T-helper 1 cell treated with Interleukin-12 subunit alpha and Interleukin-12 subunit beta and Interleukin-4 antibody, amounts not matched to agents 30 μg/mL and 1 μg/mL, for 36 hours (primary cell): ENCODE results near the gene SAP30.
A peak's percentile ranks its signal among the peaks of the same experiment; 100 is the strongest.

Experiments used
- H3K27ac Mint-ChIP-seq: one replicate; pipeline ENCODE4 v1.8.0; 2021; ENCODE audit warnings: mild to moderate bottlenecking, mixed read lengths
- H3K27me3 Mint-ChIP-seq: one replicate; pipeline ENCODE4 v1.8.0; 2021; ENCODE audit warnings: low read depth, mixed read lengths
- H3K36me3 Mint-ChIP-seq: one replicate; pipeline ENCODE4 v1.8.0; 2021; ENCODE audit warnings: low read depth, mixed read lengths
- H3K4me1 Mint-ChIP-seq: one replicate; pipeline ENCODE4 v1.8.0; 2021; ENCODE audit warnings: low read depth, mixed read lengths
- H3K4me3 Mint-ChIP-seq: one replicate; pipeline ENCODE4 v1.8.0; 2021; ENCODE audit warnings: mild to moderate bottlenecking, moderate library complexity, mixed read lengths
- H3K9me3 Mint-ChIP-seq: one replicate; pipeline ENCODE4 v1.8.0; 2021; ENCODE audit warnings: mixed read lengths

SAP30 gene

DNA sequence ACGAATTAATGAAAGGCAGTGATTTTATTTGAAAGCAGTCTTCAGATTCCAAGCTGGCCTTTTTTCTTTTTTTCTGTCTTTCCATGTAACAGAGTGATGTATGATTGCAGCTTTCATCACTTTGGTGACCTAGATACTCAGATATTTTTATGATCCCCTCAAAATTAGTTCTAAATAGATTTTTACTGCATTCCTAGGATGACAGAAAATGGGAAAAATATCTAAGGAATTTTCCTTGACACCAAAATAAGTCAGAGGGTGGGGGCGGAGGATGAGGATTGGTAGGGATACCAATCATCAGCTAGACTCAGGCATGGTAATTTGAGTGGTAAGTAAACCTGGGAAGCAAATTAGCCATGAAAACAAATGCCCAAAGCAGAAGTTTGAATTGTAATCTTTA lies 24.7 kb upstream of the SAP30 start:
- H3K27me3 Mint-ChIP-seq = peaks cover 52% of the 10 kb centered on the region
- no peak overlapping the region for H3K4me3 Mint-ChIP-seq
- H3K4me1 Mint-ChIP-seq = peaks cover 4% of the 10 kb centered on the region
- no peak overlapping the region for H3K27ac Mint-ChIP-seq
- peaks cover 3% of the 10 kb centered on the region for H3K36me3 Mint-ChIP-seq
- no peaks in the 10 kb centered on the region for H3K9me3 Mint-ChIP-seq

GRCh38 chr4:173347467-173347866 lies 23.3 kb upstream of the SAP30 start:
- Mint-ChIP-seq H3K9me3 (no peaks in the 10 kb centered on the region), H3K4me3 (no peak overlapping the region), H3K27ac (no peak overlapping the region), H3K4me1 (peaks cover 4% of the 10 kb centered on the region), H3K36me3 (peaks cover 3% of the 10 kb centered on the region), H3K27me3 (peaks cover 46% of the 10 kb centered on the region)

- Mint-ChIP-seq H3K9me3 (peaks cover 3% of the 10 kb centered on the region), H3K4me1 (peaks cover 4% of the 10 kb centered on the region), H3K4me3 (no peak overlapping the region), H3K27ac (no peak overlapping the region), H3K36me3 (peaks cover 2% of the 10 kb centered on the region), H3K27me3 (peaks cover 17% of the 10 kb centered on the region)
These were observed 12.8 kb upstream of the SAP30 start for GRCh38 chr4:173357939-173358338.

DNA sequence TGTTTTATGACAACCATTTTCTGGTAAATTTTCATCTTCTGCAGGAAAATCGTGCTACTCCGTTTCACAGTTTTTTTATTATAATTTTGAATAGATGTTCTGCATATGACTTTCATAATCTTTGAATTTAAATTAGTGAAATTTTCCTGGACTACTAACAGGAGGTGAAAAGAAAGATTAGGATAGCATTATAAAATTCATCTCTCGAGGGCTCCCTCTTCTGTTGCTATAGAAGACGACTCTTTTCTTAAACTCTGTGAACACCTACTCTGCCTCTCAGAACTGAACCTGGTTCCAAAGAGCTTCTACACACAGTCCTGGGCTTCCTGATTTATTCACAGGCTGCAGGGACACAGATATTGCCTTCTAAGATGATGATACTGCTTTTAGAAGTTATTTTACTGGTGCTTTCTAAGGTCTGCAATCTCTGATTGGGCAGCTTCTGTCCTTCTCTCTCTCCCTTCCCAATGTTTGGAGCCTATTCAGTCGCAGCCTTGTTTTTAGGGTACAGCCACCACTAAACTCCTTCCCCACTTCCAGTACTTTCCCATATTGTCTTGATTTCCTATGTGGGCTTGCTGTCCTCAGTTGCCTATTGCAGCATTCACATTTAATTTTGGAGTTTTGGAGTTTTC lies 10.1 kb upstream of the SAP30 start:
- H3K36me3 Mint-ChIP-seq = peaks cover 5% of the 10 kb centered on the region
- peaks cover 4% of the 10 kb centered on the region for H3K27me3 Mint-ChIP-seq
- H3K27ac Mint-ChIP-seq = no peak overlapping the region
- peaks cover 12% of the 10 kb centered on the region for H3K4me1 Mint-ChIP-seq
- H3K4me3 Mint-ChIP-seq = no peak overlapping the region
- H3K9me3 Mint-ChIP-seq = peaks cover 3% of the 10 kb centered on the region

DNA sequence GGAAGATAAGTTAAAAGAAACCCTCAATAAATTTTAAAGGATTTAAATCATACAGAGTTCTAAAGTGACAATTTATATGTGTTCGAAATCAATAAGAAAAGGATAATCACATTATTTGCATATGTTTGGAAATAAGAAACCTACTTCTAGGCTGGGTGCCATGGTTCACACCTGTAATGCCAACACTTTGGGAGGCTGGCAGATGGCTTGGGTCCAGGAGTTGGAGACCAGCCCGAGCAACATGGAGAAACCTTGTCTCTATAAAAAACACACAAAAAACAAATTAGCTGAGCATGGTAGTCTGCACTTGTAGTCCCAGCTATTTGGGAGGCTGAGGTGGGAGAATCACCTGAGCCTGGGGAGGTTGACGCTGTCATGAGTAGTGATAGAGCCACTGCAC lies 8.1 kb upstream of the SAP30 start:
- Mint-ChIP-seq H3K9me3 (peaks cover 3% of the 10 kb centered on the region), H3K36me3 (peaks cover 5% of the 10 kb centered on the region), H3K27me3 (peaks cover 4% of the 10 kb centered on the region), H3K4me3 (no peak overlapping the region), H3K4me1 (peaks cover 27% of the 10 kb centered on the region), H3K27ac (no peak overlapping the region)

- H3K4me3 Mint-ChIP-seq = peak overlapping the region; percentile 25
- H3K27ac Mint-ChIP-seq = peak overlapping the region; percentile 55
- H3K4me1 Mint-ChIP-seq = peaks cover 36% of the 10 kb centered on the region
- peaks cover 5% of the 10 kb centered on the region for H3K36me3 Mint-ChIP-seq
- no peaks in the 10 kb centered on the region for H3K9me3 Mint-ChIP-seq
- H3K27me3 Mint-ChIP-seq = peaks cover 4% of the 10 kb centered on the region
These were observed 5.3 kb upstream of the SAP30 start for GRCh38 chr4:173365359-173365996.

GRCh38 chr4:173367285-173367684 lies 3.5 kb upstream of the SAP30 start:
- Mint-ChIP-seq H3K4me3 (peak overlapping the region; percentile 59), H3K27ac (peak overlapping the region; percentile 71), H3K4me1 (peaks cover 36% of the 10 kb centered on the region), H3K27me3 (no peaks in the 10 kb centered on the region), H3K9me3 (no peaks in the 10 kb centered on the region), H3K36me3 (peaks cover 6% of the 10 kb centered on the region)

DNA sequence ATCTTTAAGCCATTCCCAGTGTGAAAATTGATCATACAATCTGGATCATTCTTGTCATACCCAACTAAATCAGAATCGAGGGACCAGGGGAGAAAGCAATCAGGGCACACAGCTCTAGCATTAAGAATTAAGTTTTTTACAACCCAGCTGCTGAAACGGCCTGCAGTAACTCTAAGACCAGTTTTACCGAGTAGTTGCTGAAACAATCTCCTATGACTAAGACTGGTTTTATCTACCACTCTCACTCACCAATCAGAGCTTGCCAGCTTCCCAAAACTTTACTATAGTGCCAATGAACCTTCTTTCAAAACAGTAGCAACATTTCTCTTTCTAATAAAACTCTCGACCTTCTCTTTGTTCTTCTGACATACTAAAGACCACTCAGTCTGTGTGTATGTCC lies 2.8 kb upstream of the SAP30 start:
- Mint-ChIP-seq H3K4me3 (peak overlapping the region; percentile 59), H3K4me1 (peaks cover 37% of the 10 kb centered on the region), H3K27ac (peak overlapping the region; percentile 44), H3K27me3 (no peaks in the 10 kb centered on the region), H3K36me3 (peaks cover 4% of the 10 kb centered on the region), H3K9me3 (no peaks in the 10 kb centered on the region)

GRCh38 chr4:173370130-173370476 lies 651 bp upstream of the SAP30 start:
- H3K9me3 Mint-ChIP-seq = no peaks in the 10 kb centered on the region
- peaks cover 44% of the 10 kb centered on the region for H3K4me1 Mint-ChIP-seq
- peak overlapping the region; percentile 99 for H3K27ac Mint-ChIP-seq
- no peaks in the 10 kb centered on the region for H3K27me3 Mint-ChIP-seq
- H3K36me3 Mint-ChIP-seq = peaks cover 7% of the 10 kb centered on the region
- H3K4me3 Mint-ChIP-seq = peak overlapping the region; percentile 100

- Mint-ChIP-seq H3K27ac (peak overlapping the region; percentile 88), H3K4me1 (peaks cover 31% of the 10 kb centered on the region), H3K4me3 (peak overlapping the region; percentile 92), H3K27me3 (no peaks in the 10 kb centered on the region), H3K36me3 (peaks cover 12% of the 10 kb centered on the region), H3K9me3 (no peaks in the 10 kb centered on the region)
These were observed 788 bp downstream of the SAP30 start for GRCh38 chr4:173371292-173372192.

- no peaks in the 10 kb centered on the region for H3K27me3 Mint-ChIP-seq
- H3K9me3 Mint-ChIP-seq = no peaks in the 10 kb centered on the region
- H3K27ac Mint-ChIP-seq = no peak overlapping the region
- peaks cover 12% of the 10 kb centered on the region for H3K36me3 Mint-ChIP-seq
- H3K4me3 Mint-ChIP-seq = no peak overlapping the region
- H3K4me1 Mint-ChIP-seq = peaks cover 15% of the 10 kb centered on the region
These were observed 3.8 kb downstream of the SAP30 start for GRCh38 chr4:173374588-173374987.

GRCh38 chr4:173379929-173380328 lies 9.2 kb downstream of the SAP30 start:
- Mint-ChIP-seq H3K27ac (no peak overlapping the region), H3K4me3 (no peak overlapping the region), H3K36me3 (peaks cover 10% of the 10 kb centered on the region), H3K4me1 (peaks cover 4% of the 10 kb centered on the region), H3K27me3 (no peaks in the 10 kb centered on the region), H3K9me3 (no peaks in the 10 kb centered on the region)

GRCh38 chr4:173380987-173381386 lies 10.2 kb downstream of the SAP30 start:
- no peak overlapping the region for H3K4me3 Mint-ChIP-seq
- peaks cover 8% of the 10 kb centered on the region for H3K36me3 Mint-ChIP-seq
- no peaks in the 10 kb centered on the region for H3K9me3 Mint-ChIP-seq
- H3K27me3 Mint-ChIP-seq = no peaks in the 10 kb centered on the region
- H3K4me1 Mint-ChIP-seq = peaks cover 2% of the 10 kb centered on the region
- no peak overlapping the region for H3K27ac Mint-ChIP-seq

GRCh38 chr4:173381610-173382009 lies 10.9 kb downstream of the SAP30 start:
- Mint-ChIP-seq H3K4me3 (no peak overlapping the region), H3K27ac (no peak overlapping the region), H3K36me3 (peaks cover 5% of the 10 kb centered on the region), H3K9me3 (no peaks in the 10 kb centered on the region), H3K27me3 (no peaks in the 10 kb centered on the region), H3K4me1 (peaks cover 4% of the 10 kb centered on the region)

DNA sequence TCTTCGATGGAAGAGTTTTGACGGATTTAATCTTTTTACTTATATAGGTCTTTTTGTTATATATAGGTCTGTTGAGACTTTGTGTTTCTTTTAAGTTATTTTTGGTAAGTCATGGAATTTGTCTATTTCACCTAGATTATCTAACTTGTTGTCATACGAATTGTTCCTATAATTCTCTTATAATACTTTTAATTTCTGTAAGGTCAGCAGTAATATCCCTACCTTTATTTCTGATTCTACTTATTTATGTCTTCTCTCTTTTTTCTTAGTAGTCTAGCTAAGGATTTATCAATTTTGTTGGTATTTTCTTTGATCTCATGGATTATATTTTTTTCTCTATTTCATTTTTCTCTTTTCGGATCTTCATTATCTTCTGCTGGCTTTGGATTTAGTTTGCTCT lies 11.6 kb downstream of the SAP30 start:
- Mint-ChIP-seq H3K9me3 (no peaks in the 10 kb centered on the region), H3K27me3 (no peaks in the 10 kb centered on the region), H3K27ac (no peak overlapping the region), H3K4me1 (peaks cover 4% of the 10 kb centered on the region), H3K4me3 (no peak overlapping the region), H3K36me3 (peaks cover 5% of the 10 kb centered on the region)
